Neural progenitor cell (in vitro differentiated cells): ENCODE measurements around the gene DNAH5.

Experiments
- CTCF ChIP-seq: fragments of 200-600 bp; sonication (generic); IDR thresholded peaks from 2 replicates; pipeline ENCODE4 v1.5.1; 2017; ENCODE audit warnings: antibody characterized with exemption, mild to moderate bottlenecking
- EZH2 ChIP-seq: fragments of 200-600 bp; sonication (generic); IDR thresholded peaks from 2 replicates; pipeline ENCODE4 v1.6.1; 2017; ENCODE audit warnings: antibody characterized with exemption, mild to moderate bottlenecking, moderate library complexity

DNA sequence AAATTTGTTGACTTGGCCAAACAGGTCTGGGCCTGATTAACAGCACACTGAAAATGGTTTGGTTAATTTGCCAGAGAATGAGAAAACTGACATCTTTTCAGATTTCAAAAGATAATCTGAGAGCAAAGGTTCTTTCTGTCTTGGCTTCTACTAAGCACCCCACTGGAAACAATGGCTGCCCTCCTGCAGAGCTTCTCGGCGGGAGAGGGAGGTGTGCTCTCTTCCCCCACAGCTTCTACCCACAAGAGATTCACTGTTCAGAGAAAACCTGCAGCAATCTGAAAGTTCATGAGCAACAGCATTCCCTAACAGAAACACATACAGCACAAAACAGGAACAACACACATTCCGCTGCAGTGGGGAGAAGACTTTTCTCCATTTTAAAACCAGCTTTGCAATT is 3.0 kb downstream of the DNAH5 start:
- TF ChIP-seq EZH2 (no peak), CTCF (no peak)
